Activated CD4-positive, alpha-beta T cell treated with anti-CD3 and anti-CD28 coated beads, Interleukin-2, amount 50 U/mL, for 16 hours (primary cell): ENCODE data around the gene HCST.
"Not testable (repeated sequence)": the region's sequence is repeated elsewhere in the genome, so short reads cannot be mapped to it uniquely, and the experiment has no call there.

ENCODE experiments used
- DNase-seq: peaks from one replicate; pipeline ENCODE4 v3.0.0-alpha.2; 2020

Gene HCST

DNA sequence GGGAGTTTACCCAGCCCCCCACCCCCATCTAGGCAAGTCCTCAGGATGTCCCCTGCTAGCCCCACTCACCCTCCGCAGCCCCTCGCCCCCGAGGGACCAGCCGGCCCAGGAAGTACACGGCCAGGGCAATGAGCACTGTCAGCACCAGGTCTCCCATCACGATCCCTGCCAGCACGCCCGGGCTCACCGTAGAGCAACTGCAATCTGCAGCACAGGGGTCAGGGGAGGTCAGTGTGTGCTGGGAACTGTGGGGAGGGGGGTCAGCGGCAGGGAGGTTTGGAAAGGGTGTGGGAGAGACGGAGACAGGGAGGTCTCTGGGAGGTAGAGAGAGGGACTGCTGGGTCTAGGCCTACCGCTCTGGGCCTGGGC lies 5.0 kb downstream of the HCST start:
- no peak for DNase-seq

- no peak for DNase-seq
These were observed 5.7 kb downstream of the HCST start, which contains the start of gene TYROBP for GRCh38 chr19:35908010-35908441. Gene TYROBP (minus strand): TSS chr19:35908295. CDS start chr19:35908228, 67 bp downstream.

- no peak for DNase-seq
These were observed 6.8 kb downstream of the HCST start for GRCh38 chr19:35908973-35909683.

- no peak for DNase-seq
These were observed 7.3 kb downstream of the HCST start for GRCh38 chr19:35909684-35910035.

- not testable (repeated sequence) for DNase-seq
These were observed 8.0 kb downstream of the HCST start for GRCh38 chr19:35910355-35910754.

GRCh38 chr19:35911173-35911572 lies 8.8 kb downstream of the HCST start:
- no peak for DNase-seq

GRCh38 chr19:35911790-35912189 lies 9.5 kb downstream of the HCST start:
- no peak for DNase-seq

DNA sequence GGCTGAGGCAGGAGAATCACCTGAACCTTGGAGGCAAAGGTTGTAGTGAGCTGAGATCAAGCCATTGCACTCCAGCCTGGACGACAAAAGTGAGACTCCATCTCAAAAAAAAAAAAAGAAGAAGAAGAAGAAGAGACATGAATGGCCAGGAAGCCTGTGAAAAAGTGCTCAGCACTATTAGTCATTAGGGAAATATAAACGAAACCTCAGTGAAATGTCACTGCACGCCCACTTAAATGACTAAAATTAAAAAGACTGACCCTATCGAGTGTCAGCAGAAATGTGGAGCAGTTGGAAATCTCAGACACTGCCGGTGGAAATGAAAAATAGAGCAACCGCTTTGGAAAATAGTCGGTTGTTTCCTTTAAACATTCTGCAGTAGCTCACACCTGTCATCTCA lies 11.3 kb downstream of the HCST start:
- no peak for DNase-seq

DNA sequence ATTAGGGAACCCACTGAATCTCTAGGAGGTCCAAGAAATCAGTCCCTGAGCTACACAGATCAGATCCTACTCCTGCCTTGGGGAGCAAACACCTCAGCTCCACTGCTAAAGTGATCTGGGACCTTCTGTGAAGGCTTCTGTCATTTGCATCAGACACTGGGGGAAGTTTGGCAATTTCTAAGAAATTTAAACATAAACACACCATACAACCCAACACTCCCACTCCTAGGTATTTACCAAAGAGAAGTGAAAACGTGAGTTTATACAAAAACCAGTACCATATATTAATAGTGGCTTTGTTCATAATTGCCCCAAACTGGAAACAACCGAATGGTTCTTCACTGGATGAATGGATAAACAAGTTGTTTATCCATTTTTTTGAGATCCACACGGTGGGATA lies 13.1 kb downstream of the HCST start:
- no peak for DNase-seq

DNA sequence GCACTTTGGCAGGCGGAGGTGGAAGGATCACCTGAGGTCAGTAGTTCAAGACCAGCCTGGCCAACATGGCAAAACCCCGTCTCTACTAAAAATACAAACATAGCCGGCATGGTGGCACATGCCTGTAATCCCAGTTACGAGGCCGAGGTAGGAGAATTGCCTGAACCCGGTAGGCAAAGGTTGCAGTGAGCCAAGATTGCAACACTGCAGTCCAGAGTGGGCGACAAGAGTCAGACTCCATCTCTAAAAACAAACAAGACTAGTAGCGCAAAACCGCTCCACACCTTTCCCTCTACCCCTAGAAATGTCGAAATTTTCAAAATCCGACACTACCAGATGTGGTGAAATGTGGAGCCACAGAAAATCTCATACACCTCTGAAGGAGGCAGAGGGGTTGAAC lies 17.0 kb downstream of the HCST start:
- DNase-seq, result no peak

- DNase-seq, result no peak
These were observed 18.7 kb downstream of the HCST start for GRCh38 chr19:35921012-35921411.

DNA sequence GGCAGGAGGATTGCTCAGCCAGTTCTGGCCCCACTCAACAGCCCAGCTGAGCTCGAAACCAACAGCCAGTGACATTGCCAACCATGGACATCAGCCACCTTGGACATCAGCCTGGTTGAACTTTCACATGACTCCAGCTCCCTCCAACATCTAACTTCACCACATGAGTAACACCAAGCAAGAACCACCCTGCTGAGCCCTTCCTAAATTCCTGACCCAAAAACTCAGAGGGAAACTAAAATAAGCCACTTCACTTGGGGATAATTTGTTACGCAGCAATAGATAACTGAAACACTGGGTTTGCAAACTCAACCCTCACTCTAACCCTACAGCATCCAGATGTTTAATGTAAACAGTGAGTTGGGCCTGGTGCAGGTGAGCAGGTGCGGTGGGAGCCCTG lies 23.2 kb downstream of the HCST start:
- DNase-seq, result no peak

DNA sequence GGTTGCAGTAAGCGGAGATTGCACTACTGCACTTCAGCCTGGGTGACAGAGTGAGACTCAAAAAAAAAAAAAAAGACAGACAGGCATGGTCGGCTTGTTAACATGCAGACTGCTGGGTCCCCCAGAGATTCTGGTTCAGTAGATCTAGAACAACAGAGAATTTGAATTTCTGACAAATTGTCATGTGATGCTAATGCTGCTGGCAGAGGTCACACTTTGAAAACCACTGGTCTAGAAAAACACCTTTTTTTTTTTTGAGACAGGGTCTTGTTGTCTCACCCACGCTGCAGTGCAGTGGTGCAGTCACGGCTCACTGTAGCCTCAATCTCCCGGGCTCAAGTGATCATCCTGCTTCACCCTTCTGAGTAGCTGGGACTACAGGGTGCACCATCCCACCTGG lies 26.2 kb downstream of the HCST start:
- no peak for DNase-seq

- peak; percentile 62 for DNase-seq
These were observed 27.5 kb downstream of the HCST start for GRCh38 chr19:35929876-35930275.

DNA sequence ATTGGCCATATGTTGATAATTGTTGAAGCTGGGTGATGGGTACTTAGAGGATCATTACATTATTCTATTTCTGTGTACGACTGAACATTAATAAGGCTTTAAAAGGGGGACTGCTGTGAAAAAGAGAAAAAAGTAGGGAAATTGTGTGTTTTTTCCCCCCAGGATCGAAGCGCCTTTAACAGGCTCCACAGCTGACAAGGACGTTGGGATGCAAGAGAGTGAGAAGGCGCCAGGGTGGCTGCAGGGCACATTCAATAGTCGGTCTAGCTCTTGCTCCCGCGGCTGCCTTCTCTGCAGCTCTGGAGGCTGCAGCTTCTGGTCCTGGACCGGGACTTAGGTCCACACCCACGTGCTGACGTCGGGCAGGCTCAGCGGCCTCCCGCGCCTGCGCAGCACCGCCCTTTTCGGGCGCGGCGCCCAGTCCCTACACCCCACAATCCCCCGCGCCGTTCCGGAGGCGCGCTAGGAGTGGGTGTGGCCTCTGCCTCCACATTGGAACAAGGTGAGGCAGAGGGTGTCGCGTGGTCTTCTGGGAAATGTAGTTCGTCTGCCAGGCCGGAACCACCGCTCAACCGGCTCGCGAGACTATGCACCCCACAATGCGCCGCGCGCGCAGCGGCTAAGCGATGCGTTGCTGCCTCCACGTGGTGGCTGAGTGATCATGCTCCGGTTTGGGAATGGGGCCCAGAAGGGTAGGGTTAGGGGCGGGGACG lies 29.0 kb downstream of the HCST start:
- DNase-seq, result peak; percentile 100

- DNase-seq, result no peak
These were observed 29.5 kb downstream of the HCST start for GRCh38 chr19:35931874-35932202.

GRCh38 chr19:35932291-35932936 lies 30.1 kb downstream of the HCST start:
- DNase-seq, result no peak

DNA sequence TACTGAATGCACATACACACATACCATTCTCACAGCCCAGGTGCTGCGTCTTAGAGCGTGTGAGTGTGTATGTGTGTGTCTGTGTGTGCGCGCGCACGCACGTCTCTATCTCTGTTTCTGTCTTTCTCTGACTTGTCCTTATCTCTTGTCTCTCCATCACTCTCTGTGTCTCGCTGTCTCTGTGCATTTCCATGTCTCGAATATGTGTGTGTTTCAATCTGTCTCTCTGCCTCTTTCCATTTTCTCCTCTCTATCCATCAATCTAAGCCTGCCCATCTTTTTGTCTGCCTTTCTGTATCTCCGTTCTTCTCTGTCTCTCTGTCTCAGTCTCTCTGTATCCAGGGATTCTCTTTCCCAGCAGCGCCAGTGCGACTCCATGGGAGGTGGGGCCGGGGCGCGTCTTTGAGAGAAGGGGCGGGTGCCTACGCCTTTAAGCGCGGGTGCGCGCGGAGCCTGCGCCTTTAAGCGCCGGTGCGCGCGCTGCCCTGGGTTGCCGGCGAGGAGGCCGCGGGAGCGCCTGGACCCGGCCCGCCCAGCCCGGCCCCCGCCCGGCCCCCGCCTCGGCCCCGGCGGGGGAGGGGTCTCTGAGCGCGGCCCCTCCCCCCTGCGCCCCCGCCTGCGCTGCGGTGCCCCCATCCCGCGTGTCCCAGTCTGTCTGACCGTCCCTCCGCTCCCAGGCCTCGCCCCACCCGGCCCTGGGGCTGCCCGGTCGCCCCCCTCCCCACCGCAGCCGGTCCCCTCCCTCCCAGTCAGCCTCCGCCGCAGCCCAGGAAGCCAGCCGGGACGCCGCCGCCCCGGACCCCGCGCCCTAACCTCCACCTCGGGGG lies 33.8 kb downstream of the HCST start, which contains the start of gene LRFN3:
Gene LRFN3 (plus strand): TSS at position 464 of the 827 bp plus-strand sequence. CDS start 3,052 bp downstream, outside the sequence.
- DNase-seq, result peak; percentile 60

- no peak for DNase-seq
These were observed 34.5 kb downstream of the HCST start for GRCh38 chr19:35936738-35937268.

DNA sequence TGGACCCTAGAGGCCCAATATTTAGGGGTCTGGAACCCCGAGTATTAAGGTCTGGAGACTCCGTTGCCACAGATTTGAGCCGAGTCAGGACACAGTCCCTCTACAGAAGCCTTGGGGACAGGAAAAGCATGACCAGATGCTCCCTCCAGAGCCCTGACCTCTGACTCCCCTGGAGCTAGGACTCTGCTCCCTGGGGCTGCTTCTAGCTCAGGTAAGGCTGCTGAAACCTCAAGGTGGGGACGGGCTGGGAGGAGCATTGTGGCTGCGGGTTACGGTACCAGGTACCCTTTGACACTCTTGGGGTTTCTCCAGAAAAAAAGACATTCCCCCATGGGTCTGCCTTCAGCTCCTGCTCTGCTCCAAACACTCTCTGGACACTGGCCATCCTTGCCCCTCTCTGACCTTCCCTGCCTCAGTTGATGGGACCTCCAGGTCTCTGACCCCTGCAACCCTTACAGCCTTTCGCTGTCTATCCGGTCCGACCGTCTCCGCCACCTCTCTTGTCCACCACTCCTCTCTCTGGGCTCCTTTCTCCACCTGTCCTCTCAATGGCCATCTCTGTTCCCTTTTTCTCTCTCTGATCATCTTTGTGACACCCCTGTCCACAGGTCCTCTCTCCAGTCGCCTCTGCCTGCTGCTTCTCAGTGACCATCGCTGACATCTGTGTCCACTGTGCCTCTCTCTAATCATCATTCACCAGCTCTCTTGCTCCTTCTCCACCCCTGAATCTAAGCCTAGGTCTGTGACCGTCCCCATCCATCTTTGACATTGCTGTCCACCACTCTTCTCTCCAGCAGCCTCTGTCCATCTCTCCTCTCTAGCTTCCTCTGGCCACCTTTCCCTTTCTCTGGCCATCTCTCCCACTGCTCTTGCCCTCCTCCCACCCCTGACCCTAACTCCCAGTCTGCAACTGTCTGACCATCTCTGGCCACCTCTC lies 35.3 kb downstream of the HCST start:
- DNase-seq, result no peak
